ENCODE measurements around the gene CYB5R2.

CYB5R2 gene

GRCh38 chr11:7672960-7673723 lies at the start of gene CYB5R2:
Gene CYB5R2 (minus strand): TSS chr11:7673500. CDS start chr11:7672825, 675 bp downstream.
- in situ Hi-C loops (cut with MboI; ENCODE audit: low sequenced_read_pairs) = no loop called here

- in situ Hi-C loops (cut with MboI; ENCODE audit: low sequenced_read_pairs) = no loop called here
Measured at GRCh38 chr11:7714786-7715185, 41.5 kb upstream of the CYB5R2 start.

GRCh38 chr11:7706377-7706776 lies 33.1 kb upstream of the CYB5R2 start, which contains the start of gene OVCH2:
Gene OVCH2 (minus strand): TSS chr11:7706477. CDS start chr11:7706394, 83 bp downstream.
- in situ Hi-C loops (cut with MboI; ENCODE audit: low sequenced_read_pairs) = no loop called here

GRCh38 chr11:7703740-7704139 lies 30.4 kb upstream of the CYB5R2 start:
- in situ Hi-C loops (cut with MboI; ENCODE audit: low sequenced_read_pairs) = no loop called here

DNA sequence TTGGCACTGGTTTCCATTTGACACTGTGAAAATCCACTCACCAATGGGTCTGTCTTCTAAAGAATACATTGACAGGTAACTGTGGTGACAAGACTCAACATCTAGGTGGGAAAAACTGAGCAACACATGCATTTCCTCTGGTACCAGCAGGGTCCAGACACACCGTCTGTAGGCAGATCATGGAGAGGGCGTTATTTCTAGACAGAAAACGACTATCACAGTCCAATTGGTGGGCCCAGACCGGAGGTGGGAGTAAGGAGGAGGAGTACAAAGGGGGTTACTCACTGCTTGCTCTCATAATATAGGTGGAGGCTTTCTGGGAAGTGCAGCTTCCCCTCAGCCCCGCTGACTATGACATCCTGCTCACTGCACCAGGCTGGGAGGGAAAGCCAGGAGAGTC lies 23.1 kb upstream of the CYB5R2 start:
- in situ Hi-C loops (cut with MboI; ENCODE audit: low sequenced_read_pairs) = no loop called here

DNA sequence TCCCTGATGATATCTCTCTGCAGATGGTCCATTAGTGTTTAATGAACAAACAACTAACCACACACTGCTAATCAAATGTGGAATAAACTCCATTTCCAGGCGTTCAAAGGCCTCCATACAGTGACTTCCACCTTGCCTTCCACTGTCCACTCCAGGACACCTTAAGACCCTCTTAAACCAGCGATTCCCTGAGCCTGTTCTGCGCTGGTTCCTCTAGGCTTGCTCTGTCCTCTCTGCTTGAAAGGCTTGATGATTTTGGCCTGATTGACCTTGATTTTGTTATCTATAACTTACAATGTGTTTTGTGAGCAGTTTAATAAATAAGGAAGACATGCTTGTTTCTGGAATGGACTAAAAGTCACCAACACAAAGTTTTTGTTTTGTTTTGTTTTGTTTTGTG lies 20.9 kb upstream of the CYB5R2 start:
- in situ Hi-C loops (cut with MboI; ENCODE audit: low sequenced_read_pairs) = no loop called here

GRCh38 chr11:7692426-7692825 lies 19.1 kb upstream of the CYB5R2 start:
- in situ Hi-C loops (cut with MboI; ENCODE audit: low sequenced_read_pairs) = no loop called here

DNA sequence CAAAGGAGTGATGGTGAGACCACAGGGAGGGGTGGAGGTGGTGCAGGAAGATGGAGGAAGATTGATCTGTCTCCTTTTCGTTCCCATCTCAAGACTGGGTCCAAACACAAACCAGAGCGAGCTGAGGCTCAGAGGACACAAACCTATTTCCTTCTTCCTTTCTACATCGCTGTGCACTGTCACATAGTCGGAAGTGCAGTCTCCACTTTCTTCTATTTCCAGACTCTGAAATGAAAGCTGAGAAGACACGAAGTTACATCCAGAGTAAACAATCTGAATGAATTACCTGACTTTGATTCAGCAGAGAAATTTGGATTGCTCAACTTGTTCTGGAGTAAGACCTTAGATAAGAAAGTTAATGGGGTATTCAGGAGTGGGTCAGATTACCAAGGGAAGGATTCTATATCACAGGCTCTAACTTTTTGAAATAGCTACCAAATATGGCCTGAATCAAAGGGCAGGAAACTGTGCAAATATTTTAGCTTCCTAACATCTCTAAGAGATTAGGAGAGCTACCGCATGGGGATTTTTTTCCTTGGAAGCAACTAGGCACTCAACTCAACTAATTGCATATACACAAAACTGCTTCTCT lies 18.6 kb upstream of the CYB5R2 start:
- in situ Hi-C loops (cut with MboI; ENCODE audit: low sequenced_read_pairs) = no loop called here

DNA sequence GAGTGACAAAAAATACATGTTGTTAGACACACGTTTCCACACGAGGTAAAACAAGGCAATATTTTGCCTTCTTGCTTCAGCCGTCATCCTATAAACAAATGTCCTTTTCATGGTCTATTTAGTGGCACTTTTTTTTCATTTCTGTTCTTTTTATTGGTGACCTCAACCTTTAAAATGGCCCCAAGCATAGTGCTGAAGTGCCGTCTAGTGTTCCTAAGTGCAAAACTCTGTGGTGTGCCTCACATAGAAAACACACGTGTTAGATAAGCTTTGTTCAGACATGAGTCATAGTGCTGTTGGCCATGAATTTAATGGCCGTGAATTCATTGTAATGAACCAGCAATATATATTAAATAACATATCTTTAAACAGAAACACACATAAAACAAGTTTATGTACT lies 17.3 kb upstream of the CYB5R2 start:
- in situ Hi-C loops (cut with MboI; ENCODE audit: low sequenced_read_pairs) = no loop called here

GRCh38 chr11:7689239-7689638 lies 15.9 kb upstream of the CYB5R2 start:
- in situ Hi-C loops (cut with MboI; ENCODE audit: low sequenced_read_pairs) = no loop called here

GRCh38 chr11:7688238-7688826 lies 15.0 kb upstream of the CYB5R2 start:
- in situ Hi-C loops (cut with MboI; ENCODE audit: low sequenced_read_pairs) = no loop called here

DNA sequence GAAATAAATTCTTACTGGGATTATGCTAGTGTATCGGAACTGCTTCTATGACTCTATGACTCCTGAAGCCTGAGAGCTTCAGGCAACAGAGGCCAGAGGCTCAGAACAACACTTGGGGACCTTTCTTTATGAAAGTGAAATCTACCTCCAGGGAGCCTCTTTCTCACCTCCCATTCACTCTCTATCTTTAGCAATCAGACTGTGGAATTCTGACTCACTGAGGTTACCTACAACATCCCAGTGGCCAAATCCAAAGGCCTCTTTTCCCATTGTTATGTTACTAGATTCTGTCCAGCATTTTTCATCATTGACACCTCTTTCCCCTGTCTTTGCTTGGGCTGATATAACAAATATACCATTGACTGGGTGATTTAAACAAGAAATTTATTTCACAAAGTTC lies 14.1 kb upstream of the CYB5R2 start:
- in situ Hi-C loops (cut with MboI; ENCODE audit: low sequenced_read_pairs) = no loop called here

GRCh38 chr11:7686761-7687160 lies 13.5 kb upstream of the CYB5R2 start:
- in situ Hi-C loops (cut with MboI; ENCODE audit: low sequenced_read_pairs) = no loop called here

DNA sequence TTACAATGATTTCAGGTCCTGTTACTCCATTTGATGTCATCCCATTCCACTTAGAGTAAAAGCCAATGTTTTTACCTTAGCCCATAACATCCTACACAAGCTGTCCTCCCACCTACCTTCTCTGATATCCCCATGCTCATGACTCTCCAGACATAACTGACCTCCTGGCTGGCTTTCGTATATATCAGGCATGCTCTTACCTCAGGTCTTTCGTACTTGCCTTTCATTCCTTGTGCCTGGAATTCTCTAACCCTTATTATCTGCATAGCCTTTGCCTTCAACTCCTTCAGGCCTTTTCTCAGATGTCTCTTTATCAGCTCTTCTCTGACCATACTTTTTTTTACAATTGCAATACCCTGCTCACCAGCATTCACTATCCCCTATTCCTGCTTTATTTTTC lies 10.3 kb upstream of the CYB5R2 start:
- in situ Hi-C loops (cut with MboI; ENCODE audit: low sequenced_read_pairs) = no loop called here

GRCh38 chr11:7677796-7678201 lies 4.5 kb upstream of the CYB5R2 start:
- in situ Hi-C loops (cut with MboI; ENCODE audit: low sequenced_read_pairs) = no loop called here

GRCh38 chr11:7677071-7677470 lies 3.8 kb upstream of the CYB5R2 start:
- in situ Hi-C loops (cut with MboI; ENCODE audit: low sequenced_read_pairs) = no loop called here

DNA sequence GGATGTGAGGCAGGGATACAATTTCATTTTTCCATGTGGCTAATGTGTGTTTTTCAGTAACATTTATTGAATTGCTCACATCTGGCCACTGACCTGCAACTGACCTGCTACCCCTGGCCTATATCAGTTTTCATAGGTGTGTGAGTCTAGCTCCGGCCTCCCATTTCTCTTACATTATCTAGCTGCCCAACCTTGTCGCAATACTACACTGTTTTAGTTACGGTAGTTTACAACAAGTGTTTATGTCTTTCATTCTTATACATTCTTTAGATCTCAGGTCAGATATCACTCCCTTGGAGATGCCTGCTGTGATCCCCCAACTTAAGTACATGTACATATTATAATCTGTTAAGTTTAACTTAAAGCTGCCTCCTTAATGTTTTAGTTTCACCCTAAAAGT lies 2.3 kb upstream of the CYB5R2 start:
- in situ Hi-C loops (cut with MboI; ENCODE audit: low sequenced_read_pairs) = no loop called here

DNA sequence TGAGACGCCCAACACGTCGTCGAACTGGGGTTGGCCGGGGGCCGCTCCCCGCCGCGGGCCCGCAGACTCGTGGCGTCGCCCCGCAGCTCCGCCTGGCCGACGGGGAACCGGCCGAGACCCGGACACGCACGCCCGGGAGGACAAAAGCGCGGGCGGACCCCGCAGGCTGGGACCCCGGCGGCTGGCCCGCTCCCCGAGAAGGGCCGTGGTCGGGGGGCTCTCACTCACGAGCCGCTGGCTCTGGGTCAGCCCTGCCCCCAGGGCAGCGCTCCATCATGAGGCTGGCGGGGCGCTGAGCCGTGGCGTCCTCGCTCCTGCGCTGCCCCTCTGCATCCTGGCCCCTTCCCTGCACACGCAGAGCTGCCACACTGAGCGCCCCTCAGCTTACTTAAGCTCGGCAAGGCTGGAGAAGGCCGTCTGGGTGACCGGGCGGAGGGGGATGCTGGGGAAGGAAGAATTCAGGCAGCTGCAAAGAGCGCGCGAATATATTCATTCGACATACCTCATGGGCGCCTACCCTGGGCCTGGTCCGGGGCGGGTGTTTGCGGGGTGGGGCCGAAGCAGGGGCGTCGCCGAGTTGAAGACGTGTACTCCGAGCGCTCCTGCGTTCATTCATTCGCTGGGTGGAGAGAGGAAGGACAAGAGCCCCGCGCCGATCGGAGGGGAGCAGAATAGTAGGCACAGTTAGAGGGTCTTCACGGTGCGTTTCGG lies 579 bp upstream of the CYB5R2 start:
- in situ Hi-C loops (cut with MboI; ENCODE audit: low sequenced_read_pairs) = no loop called here

GRCh38 chr11:7672276-7672959 lies 882 bp downstream of the CYB5R2 start:
- in situ Hi-C loops (cut with MboI; ENCODE audit: low sequenced_read_pairs) = no loop called here

GRCh38 chr11:7671347-7672215 lies 1.7 kb downstream of the CYB5R2 start:
- in situ Hi-C loops (cut with MboI; ENCODE audit: low sequenced_read_pairs) = no loop called here

Data from HL-60/S4 treated with retinoic acid at 250 ng/mL for 4 days and 3 days (cell line).